Gastrocnemius medialis (tissue), 4 donors: ENCODE results near the gene OFD1.

Experiments
- CTCF ChIP-seq, 5 experiments: fragments of 450-650 bp in 3 of 5; fragments of 200-600 bp in 2 of 5; sonication (generic) in 2 of 5; IDR thresholded peaks in 4 of 5; conservative IDR thresholded peaks in 1 of 5; 1 replicate in 4 of 5; 2 replicates in 1 of 5; pipeline ENCODE4 v1.5.1; 2016 to 2019; ENCODE audit warnings: antibody characterized with exemption in 5 of 5, mild to moderate bottlenecking in 3 of 5, moderate library complexity in 3 of 5
- POLR2A ChIP-seq, 2 donors: fragments of 450-650 bp; IDR thresholded peaks; one replicate each; pipeline ENCODE4 v1.6.1; 2017; ENCODE audit warnings: antibody characterized with exemption in 2 of 2, mild to moderate bottlenecking in 2 of 2, moderate library complexity in 2 of 2

GRCh38 chrX:13719192-13719856 is 15.2 kb upstream of the OFD1 start:
- TF ChIP-seq CTCF (IDR thresholded peaks at IDR 0.05 in 4 of 5, conservative IDR thresholded peaks at IDR 0.05 in 1 of 5) = no peak
- no peak for TF ChIP-seq POLR2A (IDR thresholded peaks at IDR 0.05)
